WTC11 (cell line): ENCODE measurements around the gene IMMT. TPM values are rescaled to one million over a fixed set of nuclear protein-coding genes. Genes with fewer than 3 reads are reported as not detected.

Experiments used
- ATAC-seq: fragments of 200-7000 bp; cut with Tn5 transposase; 2 replicates; pipeline ENCODE4 v1.10.0; 2021; ENCODE audit warnings: mild to moderate bottlenecking, moderate library complexity
- CTCF ChIA-PET: fragments of 300-600 bp; sonication (Branson Sonifier 250); formaldehyde crosslinking; loops from one replicate; lab custom pipeline; 2021; ENCODE audit warnings: antibody characterized with exemption; lab: Charles Lee
- POLR2A ChIA-PET: fragments of 350-600 bp; sonication (Branson Sonifier 250); formaldehyde crosslinking; loops from one replicate; lab custom pipeline; 2021; ENCODE audit warnings: antibody characterized with exemption; lab: Charles Lee
- DNase-seq: peaks from one replicate; pipeline ENCODE4 v3.0.0; 2021; ENCODE audit warnings: low spot score
- H3K27ac Mint-ChIP-seq: 2 replicates; pipeline ENCODE4 v1.8.0; 2021; ENCODE audit warnings: mixed read lengths
- H3K27me3 Mint-ChIP-seq: 2 replicates; pipeline ENCODE4 v1.8.0; 2021; ENCODE audit warnings: low read depth, mild to moderate bottlenecking, moderate library complexity, mixed read lengths
- H3K36me3 Mint-ChIP-seq: 2 replicates; pipeline ENCODE4 v1.8.0; 2021; ENCODE audit warnings: mixed read lengths
- H3K4me1 Mint-ChIP-seq: 2 replicates; pipeline ENCODE4 v1.8.0; 2022; ENCODE audit warnings: mixed read lengths
- H3K4me3 Mint-ChIP-seq: 2 replicates; pipeline ENCODE4 v1.8.0; 2021; ENCODE audit warnings: mild to moderate bottlenecking, moderate library complexity, mixed read lengths
- H3K9me3 Mint-ChIP-seq: 2 replicates; pipeline ENCODE4 v1.8.0; 2021; ENCODE audit warnings: mixed read lengths
- CREB1 ChIP-seq: sonication (generic); formaldehyde crosslinking; IDR thresholded peaks from 2 replicates; pipeline ENCODE4 v1.8.0; 2023; ENCODE audit warnings: mild to moderate bottlenecking, missing genetic modification reagents
- CTCF ChIP-seq: fragments of 200-600 bp; IDR thresholded peaks from 2 replicates; pipeline ENCODE4 v1.8.0; 2022; ENCODE audit warnings: antibody characterized with exemption
- E2F1 ChIP-seq: sonication (generic); formaldehyde crosslinking; IDR thresholded peaks from 2 replicates; pipeline ENCODE4 v1.8.0; 2022; ENCODE audit warnings: mild to moderate bottlenecking, missing genetic modification reagents
- E2F4 ChIP-seq: sonication (generic); formaldehyde crosslinking; IDR thresholded peaks from 2 replicates; pipeline ENCODE4 v1.8.1; 2022; ENCODE audit warnings: low read depth, mild to moderate bottlenecking, moderate library complexity, missing genetic modification reagents, borderline replicate concordance
- HMGA2 ChIP-seq: fragments of 250-450 bp; sonication (Bioruptor Pico); IDR thresholded peaks from 2 replicates; pipeline ENCODE4 v1.4.0; 2021; ENCODE audit warnings: mild to moderate bottlenecking, moderate library complexity
- NFATC4 ChIP-seq: fragments of 250-450 bp; sonication (Bioruptor Pico); IDR thresholded peaks from 2 replicates; pipeline ENCODE4 v1.9.0; 2021; ENCODE audit warnings: mild to moderate bottlenecking
- PRDM15 ChIP-seq: sonication (generic); formaldehyde crosslinking; IDR thresholded peaks from 2 replicates; pipeline ENCODE4 v1.8.0; 2022; ENCODE audit warnings: missing genetic modification reagents
- SOX15 ChIP-seq: fragments of 250-450 bp; sonication (Bioruptor Pico); IDR thresholded peaks from 2 replicates; pipeline ENCODE4 v1.9.0; 2021; ENCODE audit warnings: mild to moderate bottlenecking
- USF1 ChIP-seq: sonication (generic); formaldehyde crosslinking; IDR thresholded peaks from 2 replicates; pipeline ENCODE4 v1.8.0; 2022; ENCODE audit warnings: mild to moderate bottlenecking, missing genetic modification reagents
- ZNF232 ChIP-seq: sonication (generic); formaldehyde crosslinking; IDR thresholded peaks from 2 replicates; pipeline ENCODE4 v1.8.0; 2022; ENCODE audit warnings: mild to moderate bottlenecking, missing genetic modification reagents
- ZNF532 ChIP-seq: fragments of 250-450 bp; sonication (Bioruptor Pico); IDR thresholded peaks from 2 replicates; pipeline ENCODE4 v1.9.0; 2021; ENCODE audit warnings: mild to moderate bottlenecking, borderline replicate concordance
- total RNA-seq: library from RNA; stranded (reverse); gene quantifications from 3 replicates; pipeline ENCODE4 v1.2.3, GENCODE V29; 2021

The IMMT gene
- total RNA-seq, 1 experiment from 2014 or later, result 102 TPM

GRCh38 chr2:86221066-86221684 is 25.9 kb upstream of the IMMT start:
- Mint-ChIP-seq H3K36me3 (no peaks in the 10 kb centered on the region), H3K27ac (no peak overlapping the region), H3K9me3 (no peaks in the 10 kb centered on the region), H3K4me1 (peaks cover 28% of the 10 kb centered on the region), H3K27me3 (no peaks in the 10 kb centered on the region), H3K4me3 (no peak overlapping the region)
- ATAC-seq, result peak; percentile 82
- ChIA-PET POLR2A (no interaction called here), CTCF (interaction anchor here (0.6 to 4.3 kb wide), 35 partner anchors 9 to 231 kb away, joined by 3 to 52 read pairs (median 4); partner anchors contain the start of genes KDM3A and REEP1)
- DNase-seq, result peak; percentile 67
- TF ChIP-seq ZNF532 (CRISPR knock-in tag), result no peak
- peak; percentile 85 for TF ChIP-seq CTCF
- TF ChIP-seq CREB1 (CRISPR knock-in tag), result no peak
- TF ChIP-seq SOX15, result no peak

GRCh38 chr2:86219896-86220295 is 24.6 kb upstream of the IMMT start:
- Mint-ChIP-seq H3K27ac (no peak overlapping the region), H3K4me3 (no peak overlapping the region), H3K4me1 (peaks cover 28% of the 10 kb centered on the region), H3K27me3 (no peaks in the 10 kb centered on the region), H3K9me3 (no peaks in the 10 kb centered on the region), H3K36me3 (no peaks in the 10 kb centered on the region)
- DNase-seq (no peak), ATAC-seq (no peak)
- CTCF ChIA-PET, result interaction anchor here (0.9 to 4.3 kb wide), 9 partner anchors 12 to 166 kb away, joined by 3 to 52 read pairs (median 4); no protein-coding TSS in a partner anchor
- POLR2A ChIA-PET, result no interaction called here
- no peak for TF ChIP-seq ZNF232
- TF ChIP-seq USF1 (CRISPR knock-in tag), result no peak
- TF ChIP-seq E2F1 (CRISPR knock-in tag), result no peak
- TF ChIP-seq HMGA2 (CRISPR knock-in tag), result no peak

- ATAC-seq (no peak), DNase-seq (no peak)
- CTCF ChIA-PET, result interaction anchor here (1.1 to 1.2 kb wide), 2 partner anchors 81 to 128 kb away, joined by 3 read pairs; no protein-coding TSS in a partner anchor
- no peak for TF ChIP-seq CREB1 (CRISPR knock-in tag)
- no peak for TF ChIP-seq PRDM15 (CRISPR knock-in tag)
- TF ChIP-seq E2F4, result no peak
- TF ChIP-seq NFATC4 (CRISPR knock-in tag), result no peak
- TF ChIP-seq ZNF532 (CRISPR knock-in tag), result no peak
- H3K4me3 Mint-ChIP-seq, result no peak overlapping the region
- peaks cover 21% of the 10 kb centered on the region for H3K4me1 Mint-ChIP-seq
- POLR2A ChIA-PET, result no interaction called here
- H3K9me3 Mint-ChIP-seq, result no peaks in the 10 kb centered on the region
- no peaks in the 10 kb centered on the region for H3K27me3 Mint-ChIP-seq
- peaks cover 9% of the 10 kb centered on the region for H3K36me3 Mint-ChIP-seq
- H3K27ac Mint-ChIP-seq, result no peak overlapping the region
Observed at GRCh38 chr2:86218124-86218523, 22.9 kb upstream of the IMMT start.
